Activated CD8-positive, alpha-beta T cell treated with anti-CD3 and anti-CD28 coated beads for 36 hours (primary cell): ENCODE data around the gene NOCT. TPM values are rescaled to one million over a fixed set of nuclear protein-coding genes. Genes with fewer than 3 reads are reported as not detected.
"Not testable (repeated sequence)": the region's sequence is repeated elsewhere in the genome, so short reads cannot be mapped to it uniquely, and the experiment has no call there.

ENCODE experiments used
- ATAC-seq: fragments of 200-7000 bp; cut with Tn5 transposase; one replicate; pipeline ENCODE4 v1.10.0; 2021; ENCODE audit warnings: mild to moderate bottlenecking, moderate library complexity
- CTCF ChIA-PET: fragments of 350-600 bp; sonication (Branson Sonifier 250); formaldehyde crosslinking; loops from one replicate; lab custom pipeline; 2021; ENCODE audit warnings: antibody characterized with exemption; lab: Charles Lee
- POLR2A ChIA-PET: fragments of 350-600 bp; sonication (Branson Sonifier 250); formaldehyde crosslinking; loops from one replicate; lab custom pipeline; 2021; ENCODE audit warnings: antibody characterized with exemption; lab: Charles Lee
- DNase-seq: peaks from one replicate; pipeline ENCODE4 v3.0.0-alpha.2; 2020
- H3K27ac Mint-ChIP-seq: one replicate; pipeline ENCODE4 v1.8.0; 2021; ENCODE audit warnings: mild to moderate bottlenecking, mixed read lengths
- H3K27me3 Mint-ChIP-seq: one replicate; pipeline ENCODE4 v1.8.0; 2021; ENCODE audit warnings: mixed read lengths
- H3K36me3 Mint-ChIP-seq: one replicate; pipeline ENCODE4 v1.8.0; 2021; ENCODE audit warnings: low read depth, mixed read lengths
- H3K4me1 Mint-ChIP-seq: one replicate; pipeline ENCODE4 v1.8.0; 2021; ENCODE audit warnings: low read depth, mixed read lengths
- H3K4me3 Mint-ChIP-seq: one replicate; pipeline ENCODE4 v1.8.0; 2021; ENCODE audit warnings: mild to moderate bottlenecking, moderate library complexity, mixed read lengths
- H3K9me3 Mint-ChIP-seq: one replicate; pipeline ENCODE4 v1.8.0; 2021; ENCODE audit warnings: mixed read lengths
- intact Hi-C: fragments of 100-400 bp; cut with micrococcal nuclease; formaldehyde crosslinking; loops from one replicate; pipeline ENCODE4 v1.10.0; 2022
- total RNA-seq, 2 experiments: library from RNA; stranded (reverse); gene quantifications; one replicate each; pipeline ENCODE4 v1.2.3, GENCODE V29; 2021
- TF ChIP-seq, protein P1 (sequence below): fragments of 200-600 bp; IDR thresholded peaks from one replicate; pipeline ENCODE4 v1.8.0; 2022; ENCODE audit warnings: antibody characterized with exemption, mild to moderate bottlenecking

Gene NOCT
- total RNA-seq, 2 experiments from 2014 or later, result 21.5 to 24.9 TPM

DNA sequence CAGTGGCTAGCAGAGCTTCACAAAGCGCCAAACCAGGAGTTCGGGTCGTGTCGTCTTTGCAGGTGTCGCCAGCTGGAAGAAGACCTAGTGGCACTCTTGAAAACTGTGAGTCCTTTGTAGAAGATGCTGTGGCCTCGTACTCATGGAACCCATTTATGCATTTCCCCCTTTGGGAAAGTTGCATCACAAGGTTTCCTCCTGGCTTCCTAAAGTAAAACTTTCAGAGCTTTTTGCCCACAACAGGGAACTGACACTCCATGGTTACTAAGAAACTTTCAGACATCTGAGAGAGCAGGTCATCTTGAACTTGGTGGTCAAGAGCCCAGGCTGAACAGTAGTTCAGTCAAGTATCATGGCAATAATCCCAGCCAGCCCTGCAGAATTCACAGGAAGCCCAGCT is 15.9 kb upstream of the NOCT start:
- Mint-ChIP-seq H3K4me3 (no peak overlapping the region), H3K27ac (no peak overlapping the region), H3K4me1 (no peaks in the 10 kb centered on the region), H3K9me3 (no peaks in the 10 kb centered on the region), H3K27me3 (no peaks in the 10 kb centered on the region), H3K36me3 (no peaks in the 10 kb centered on the region)
- TF ChIP-seq, protein P1, sequence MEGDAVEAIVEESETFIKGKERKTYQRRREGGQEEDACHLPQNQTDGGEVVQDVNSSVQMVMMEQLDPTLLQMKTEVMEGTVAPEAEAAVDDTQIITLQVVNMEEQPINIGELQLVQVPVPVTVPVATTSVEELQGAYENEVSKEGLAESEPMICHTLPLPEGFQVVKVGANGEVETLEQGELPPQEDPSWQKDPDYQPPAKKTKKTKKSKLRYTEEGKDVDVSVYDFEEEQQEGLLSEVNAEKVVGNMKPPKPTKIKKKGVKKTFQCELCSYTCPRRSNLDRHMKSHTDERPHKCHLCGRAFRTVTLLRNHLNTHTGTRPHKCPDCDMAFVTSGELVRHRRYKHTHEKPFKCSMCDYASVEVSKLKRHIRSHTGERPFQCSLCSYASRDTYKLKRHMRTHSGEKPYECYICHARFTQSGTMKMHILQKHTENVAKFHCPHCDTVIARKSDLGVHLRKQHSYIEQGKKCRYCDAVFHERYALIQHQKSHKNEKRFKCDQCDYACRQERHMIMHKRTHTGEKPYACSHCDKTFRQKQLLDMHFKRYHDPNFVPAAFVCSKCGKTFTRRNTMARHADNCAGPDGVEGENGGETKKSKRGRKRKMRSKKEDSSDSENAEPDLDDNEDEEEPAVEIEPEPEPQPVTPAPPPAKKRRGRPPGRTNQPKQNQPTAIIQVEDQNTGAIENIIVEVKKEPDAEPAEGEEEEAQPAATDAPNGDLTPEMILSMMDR, result no peak
- ChIA-PET CTCF (interaction anchor here (0.6 to 1.8 kb wide), 3 partner anchors 12 to 197 kb away, joined by 3 to 4 read pairs (median 3); no protein-coding TSS in a partner anchor), POLR2A (no interaction called here)
- ATAC-seq, result no peak
- intact Hi-C loops, result no loop called here
- DNase-seq, result no peak

DNA sequence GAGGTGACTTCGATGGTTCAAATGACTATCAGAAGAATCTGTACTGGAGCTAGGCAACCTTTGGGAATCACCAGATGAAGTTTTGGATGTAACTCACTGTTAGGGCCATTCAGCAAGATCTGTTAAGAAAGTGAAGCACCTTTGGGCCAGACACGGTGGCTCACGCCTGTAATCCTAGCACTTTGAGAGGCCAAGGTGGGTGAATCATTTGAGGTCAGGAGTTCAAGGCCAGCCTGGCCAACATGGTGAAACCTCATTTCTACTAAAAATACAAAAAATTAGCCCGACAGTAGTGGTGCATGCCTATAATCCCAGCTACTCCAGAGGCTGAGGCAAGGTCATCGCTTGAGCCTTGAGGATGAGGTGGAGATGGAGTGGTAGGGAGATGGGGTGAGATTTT is 15.4 kb upstream of the NOCT start:
- H3K9me3 Mint-ChIP-seq, POLR2A ChIA-PET, ATAC-seq, H3K27ac Mint-ChIP-seq, DNase-seq, H3K36me3 Mint-ChIP-seq, intact Hi-C loops, H3K27me3 Mint-ChIP-seq, H3K4me1 Mint-ChIP-seq, H3K4me3 Mint-ChIP-seq: not testable (repeated sequence)
- CTCF ChIA-PET, result interaction anchor here (0.6 to 1.8 kb wide), 3 partner anchors 13 to 198 kb away, joined by 3 to 4 read pairs (median 3); no protein-coding TSS in a partner anchor

DNA sequence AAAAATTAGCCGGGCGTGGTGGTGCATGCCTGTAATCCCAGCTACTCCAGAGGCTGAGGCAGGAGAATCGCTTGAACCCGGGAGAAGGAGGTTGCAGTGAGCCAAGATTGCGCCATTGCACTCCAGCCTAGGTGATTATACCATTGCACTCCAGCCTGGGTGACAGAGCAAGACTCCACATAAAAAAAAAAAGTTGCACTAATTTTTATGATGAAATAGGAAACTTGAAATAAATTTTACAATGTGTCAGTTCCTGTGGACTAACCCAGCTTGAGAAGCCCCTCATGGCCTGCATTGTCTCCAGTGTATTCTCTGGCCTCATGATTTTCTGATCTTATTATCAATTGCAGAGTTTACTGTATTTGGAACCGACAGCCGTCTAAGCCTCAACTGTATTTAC is 14.2 kb upstream of the NOCT start:
- POLR2A ChIA-PET, DNase-seq: not testable (repeated sequence)

DNA sequence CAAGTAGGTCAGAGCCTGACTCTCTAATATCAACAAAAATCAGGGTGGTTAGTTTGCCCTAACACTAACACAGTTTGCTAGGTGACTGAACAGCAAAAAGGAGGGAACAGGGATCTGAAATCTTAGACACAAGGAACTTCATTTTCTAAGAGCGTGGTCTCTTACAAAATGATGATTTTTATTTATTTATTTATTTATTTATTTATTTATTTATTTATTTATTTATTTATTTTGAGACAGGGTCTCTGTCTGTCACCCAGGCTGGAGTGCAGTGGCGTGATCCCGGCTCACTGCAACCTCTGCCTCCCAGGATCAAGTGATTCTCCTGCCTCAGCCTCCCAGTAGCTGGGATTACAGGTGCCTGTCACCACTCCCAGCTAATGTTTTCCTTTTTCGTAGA is 11.9 kb upstream of the NOCT start:
- ATAC-seq, DNase-seq, H3K27ac Mint-ChIP-seq, H3K4me3 Mint-ChIP-seq, H3K4me1 Mint-ChIP-seq, H3K9me3 Mint-ChIP-seq, H3K27me3 Mint-ChIP-seq, POLR2A ChIA-PET, intact Hi-C loops, H3K36me3 Mint-ChIP-seq: not testable (repeated sequence)
- CTCF ChIA-PET, result interaction anchor here (1.5 kb wide), 1 partner anchor 11 kb away, joined by 5 read pairs; no protein-coding TSS in a partner anchor

More for the DNA sequence above, 14.2 kb upstream of the NOCT start:
- H3K36me3 Mint-ChIP-seq, H3K27me3 Mint-ChIP-seq, H3K4me1 Mint-ChIP-seq, intact Hi-C loops, ATAC-seq, H3K4me3 Mint-ChIP-seq, H3K9me3 Mint-ChIP-seq, H3K27ac Mint-ChIP-seq: not testable (repeated sequence)
- CTCF ChIA-PET, result interaction anchor here (0.6 kb wide), 1 partner anchor 14 kb away, joined by 4 read pairs; the partner anchor contains the start of gene NOCT

DNA sequence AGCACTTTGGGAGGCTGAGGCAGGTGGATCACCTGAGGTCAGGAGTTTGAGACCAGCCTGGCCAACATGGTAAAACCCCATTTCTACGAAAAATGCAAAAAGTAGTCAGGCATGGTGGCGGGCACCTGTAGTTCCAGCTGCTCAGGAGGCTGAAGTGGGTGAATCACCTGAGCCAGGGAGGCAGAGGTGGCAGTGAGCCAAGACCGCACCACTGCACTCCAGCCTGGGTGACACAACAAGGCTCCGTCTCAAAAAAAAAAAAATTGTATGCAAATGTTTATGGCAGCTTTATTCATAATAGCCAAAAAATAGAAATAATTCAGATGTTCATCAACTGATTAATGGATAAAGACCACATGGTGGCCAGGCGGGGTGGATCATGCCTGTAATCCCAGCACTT is 9.8 kb upstream of the NOCT start:
- ChIA-PET CTCF (interaction anchor here (1.4 kb wide), 1 partner anchor 25 kb away, joined by 4 read pairs; no protein-coding TSS in a partner anchor), POLR2A (no interaction called here)
- Mint-ChIP-seq H3K36me3 (no peaks in the 10 kb centered on the region), H3K27me3 (no peaks in the 10 kb centered on the region), H3K4me3 (no peak overlapping the region), H3K27ac (no peak overlapping the region), H3K4me1 (no peaks in the 10 kb centered on the region), H3K9me3 (no peaks in the 10 kb centered on the region)
- intact Hi-C loops, result no loop called here
- ATAC-seq, result no peak
- TF ChIP-seq, protein P1, result no peak
- no peak for DNase-seq

DNA sequence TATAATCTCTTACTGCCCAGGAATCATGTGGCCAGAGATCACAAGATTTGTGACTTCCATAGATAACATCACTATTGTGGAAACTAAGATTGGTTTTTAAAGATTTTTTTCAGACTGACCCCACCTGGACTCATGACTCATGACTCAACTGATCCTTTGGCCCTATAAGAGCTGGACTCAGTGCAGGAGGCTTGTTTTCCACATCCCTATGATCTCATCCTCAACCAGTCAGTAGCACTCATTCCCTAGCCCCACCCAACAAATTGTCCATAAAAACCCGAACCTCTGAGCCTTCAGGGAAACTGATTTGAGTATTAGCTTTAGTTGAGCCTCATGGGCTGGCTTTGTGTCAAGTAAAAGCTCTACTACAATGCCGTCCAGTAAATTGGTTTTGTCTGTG is 7.9 kb upstream of the NOCT start:
- POLR2A ChIA-PET, result no interaction called here

DNA sequence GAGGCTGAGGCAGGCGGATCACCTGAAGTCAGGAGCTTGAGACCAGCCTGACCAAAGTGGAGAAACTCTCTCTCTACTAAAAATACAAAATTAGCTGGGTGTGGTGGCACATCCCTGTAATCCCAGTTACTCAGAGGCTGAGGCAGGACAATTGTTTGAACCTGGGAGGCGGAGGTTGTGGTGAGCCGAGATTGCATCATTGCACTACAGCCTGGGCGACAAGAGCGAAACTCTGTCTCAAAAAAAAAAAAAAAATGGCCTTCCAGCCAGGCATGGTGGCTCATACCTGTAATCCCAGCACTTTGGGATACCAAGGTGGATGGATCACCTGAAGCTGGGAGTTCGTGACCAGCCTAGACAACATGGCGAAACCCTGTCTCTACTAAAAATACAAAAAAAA is 7.3 kb upstream of the NOCT start:
- H3K36me3 Mint-ChIP-seq, intact Hi-C loops, CTCF ChIA-PET, DNase-seq, ATAC-seq, POLR2A ChIA-PET, H3K4me1 Mint-ChIP-seq, H3K4me3 Mint-ChIP-seq, H3K9me3 Mint-ChIP-seq, H3K27ac Mint-ChIP-seq, H3K27me3 Mint-ChIP-seq: not testable (repeated sequence)

More for the DNA sequence above, 7.9 kb upstream of the NOCT start:
- Mint-ChIP-seq H3K9me3 (no peaks in the 10 kb centered on the region), H3K27ac (no peak overlapping the region), H3K4me1 (no peaks in the 10 kb centered on the region), H3K4me3 (no peak overlapping the region), H3K27me3 (no peaks in the 10 kb centered on the region), H3K36me3 (no peaks in the 10 kb centered on the region)
- CTCF ChIA-PET, result interaction anchor here (1.3 kb wide), 1 partner anchor 20 kb away, joined by 4 read pairs; no protein-coding TSS in a partner anchor
- DNase-seq, result no peak
- no peak for ATAC-seq
- intact Hi-C loops, result no loop called here
- TF ChIP-seq, protein P1, result no peak
